ENCODE data around the gene TMEM259. TPM values are rescaled to one million over a fixed set of nuclear protein-coding genes. Genes with fewer than 3 reads are reported as not detected.

The TMEM259 gene
- total and polyA plus RNA-seq, 9 of the 15 experiments (the other 6 are each of a cell fraction or from before 2014, with no cell fraction given) = 0.52 to 231 (median 63.6) TPM

- 0 out of 2 replicates have a peak overlapping the region, but pooled peaks have one; percentile 1 for H3K4me2 ChIP-seq (ENCODE audit: insufficient read depth, low read length)
- DNase-seq (ENCODE audit: extremely low read depth in 1 of 4, low spot score in 3 of 4) (peak in 3 of 4 experiments; percentile 30 to 42 (median 41)), ATAC-seq (peak; percentile 28; the same call in 2 of the 3 replicates), FAIRE-seq (no peak)
- H3K9me1 ChIP-seq (ENCODE audit: control insufficient read depth, insufficient read depth, low read length) = no peaks in the 10 kb centered on the region
- no peak overlapping the region for H3K27ac ChIP-seq (ENCODE audit: extremely low read depth, low read depth, low read length)
- WGBS (ENCODE audit: insufficient coverage, low coverage, missing lambda C conversion rate) = 93% methylated on average over 33 of the region's 37 CpGs
- intact Hi-C loops (cut with micrococcal nuclease) (no loop called here), in situ Hi-C loops (cut with MboI) (no loop called here)
- H2AFZ ChIP-seq (ENCODE audit: low read depth, low read length) = no peak overlapping the region
- no peak for TF ChIP-seq ETV1 (tag; conservative IDR thresholded peaks at IDR 0.05; ENCODE audit: low read depth)
- TF ChIP-seq ETV5 (CRISPR knock-in tag; IDR thresholded peaks at IDR 0.05; ENCODE audit: low read depth) = no peak
- TF ChIP-seq EGR1 (conservative IDR thresholded peaks at IDR 0.05) = peak; percentile 53
- TF ChIP-seq KDM5B (IDR thresholded peaks at IDR 0.05; ENCODE audit: insufficient replicate concordance, low read depth, low read length) = peak; percentile 10
- TF ChIP-seq ZNF174 (CRISPR knock-in tag; IDR thresholded peaks at IDR 0.05) = no peak
- 0 out of 2 replicates have a peak, but pooled peaks have one; percentile 37 for TF ChIP-seq ZC3H4 (CRISPR knock-in tag; IDR thresholded peaks at IDR 0.05; ENCODE audit: borderline replicate concordance)
- peak; percentile 61 for TF ChIP-seq ZBTB33 (CRISPR knock-in tag; IDR thresholded peaks at IDR 0.05)
- TF ChIP-seq ZNF263 (CRISPR knock-in tag; IDR thresholded peaks at IDR 0.05; ENCODE audit: borderline replicate concordance) = no peak
- no peak for TF ChIP-seq ZFX (CRISPR knock-in tag; IDR thresholded peaks at IDR 0.05)
- no peak for TF ChIP-seq POU5F1 (IDR thresholded peaks at IDR 0.05; ENCODE audit: borderline replicate concordance, low read depth, low read length, partially characterized antibody)
- TF ChIP-seq POLR2G (IDR thresholded peaks at IDR 0.05; ENCODE audit: low read depth, low read length) = peak; percentile 81
- no peak for TF ChIP-seq MCM2 (IDR thresholded peaks at IDR 0.05; ENCODE audit: low read depth)
- peak; percentile 66 for TF ChIP-seq FIP1L1 (IDR thresholded peaks at IDR 0.05; ENCODE audit: low read depth, low read length, poor library complexity, severe bottlenecking)
- no peak for TF ChIP-seq THRB (CRISPR knock-in tag; conservative IDR thresholded peaks at IDR 0.05)
- peaks cover 9 to 74% of the 10 kb centered on the region in 2 experiments for H3K4me1 ChIP-seq (replicated peaks in 1 of 2; ENCODE audit: control insufficient read depth in 2 of 2, insufficient read depth in 2 of 2, low read length in 2 of 2)
- no peaks in the 10 kb centered on the region for H3K79me2 ChIP-seq (ENCODE audit: control insufficient read depth, insufficient read depth, low read length)
- H3K9me3 ChIP-seq (replicated peaks; ENCODE audit: control insufficient read depth, insufficient read depth, low read depth, low read length) = no peaks in the 10 kb centered on the region
- ChIA-PET POLR2A (interaction anchor here (1.3 kb wide), 1 partner anchor 11 kb away, joined by 5 read pairs; no protein-coding TSS in a partner anchor), CTCF (ENCODE audit: low intra/inter-chr PET ratio) (no interaction called here)
- H3K9ac ChIP-seq (ENCODE audit: insufficient read depth in 1 of 2, low read depth in 2 of 2, low read length in 2 of 2) = no peak overlapping the region; a peak in 1 of 4 replicates
- no TSS peak for BruUV-seq (replicated peaks)
- no peak overlapping the region for H3K4me3 ChIP-seq
- peaks cover 24% of the 10 kb centered on the region for H3K36me3 ChIP-seq (ENCODE audit: control insufficient read depth, insufficient read depth, low read length)
- H3K27me3 ChIP-seq (ENCODE audit: control insufficient read depth in 2 of 2, insufficient read depth in 2 of 2, low read length in 2 of 2) = no peaks in the 10 kb centered on the region
- H4K20me1 ChIP-seq (replicated peaks; ENCODE audit: control insufficient read depth, insufficient read depth, low read length) = no peaks in the 10 kb centered on the region
Observed at GRCh38 chr19:1063909-1064660, 43.2 kb upstream of the TMEM259 start.
